H1 (cell line): ENCODE results near the gene SLC2A11. TPM values are rescaled to one million over a fixed set of nuclear protein-coding genes. Genes with fewer than 3 reads are reported as not detected.
"Not testable (repeated sequence)": the region's sequence is repeated elsewhere in the genome, so short reads cannot be mapped to it uniquely, and the experiment has no call there.

Experiments used
- CTCF ChIA-PET: fragments of 300-600 bp; sonication (Branson Sonifier 250); formaldehyde crosslinking; loops from one replicate; lab custom pipeline; 2021; ENCODE audit not compliant: partially characterized antibody; lab: Charles Lee
- POLR2A ChIA-PET: fragments of 300-600 bp; sonication (Branson Sonifier 250); formaldehyde crosslinking; loops from one replicate; lab custom pipeline; 2021; ENCODE audit warnings: inconsistent platforms; ENCODE audit not compliant: partially characterized antibody; lab: Charles Lee
- DNase-seq, 2 experiments: peaks; one replicate each; pipeline versions ENCODE4 v3.0.0 to v3.0.0-alpha.2; 2010 to 2022; ENCODE audit warnings: low spot score in 2 of 2, low read depth in 1 of 2, mixed read lengths in 1 of 2
- FAIRE-seq: peaks from 2 replicates; lab custom pipeline; 2011; peaks lifted over from hg19 to GRCh38; lab: Jason Lieb, UNC
- H2AFZ ChIP-seq: 2 replicates; pipeline ENCODE4 v1.8.1; 2012; ENCODE audit warnings: low read length, inconsistent platforms
- H2AK5ac ChIP-seq: 2 replicates; pipeline ENCODE4 v1.6.1; 2013; ENCODE audit warnings: low read depth, low read length
- H2BK120ac ChIP-seq: replicated peaks from 2 replicates; pipeline ENCODE3; 2013; ENCODE audit warnings: low read depth, low read length, inconsistent platforms
- H2BK12ac ChIP-seq: 2 replicates; pipeline ENCODE4 v1.6.1; 2013; ENCODE audit warnings: low read depth, low read length
- H2BK15ac ChIP-seq: 2 replicates; pipeline ENCODE4 v1.6.1; 2013; ENCODE audit warnings: low read length
- H2BK20ac ChIP-seq: 2 replicates; pipeline ENCODE4 v1.6.1; 2013; ENCODE audit warnings: low read length
- H2BK5ac ChIP-seq: 2 replicates; pipeline ENCODE4 v1.6.1; 2013; ENCODE audit warnings: low read depth, low read length
- H3K14ac ChIP-seq: 2 replicates; pipeline ENCODE4 v1.6.1; 2013; ENCODE audit warnings: inconsistent platforms; ENCODE audit not compliant: insufficient read length
- H3K18ac ChIP-seq: 2 replicates; pipeline ENCODE4 v1.6.1; 2013; ENCODE audit warnings: low read length; ENCODE audit errors: extremely low read depth
- H3K23ac ChIP-seq: 2 replicates; pipeline ENCODE4 v1.6.1; 2013; ENCODE audit warnings: inconsistent platforms; ENCODE audit not compliant: insufficient read length
- H3K23me2 ChIP-seq: 2 replicates; pipeline ENCODE4 v1.6.1; 2013; ENCODE audit warnings: low read depth, low read length
- H3K27ac ChIP-seq: 2 replicates; pipeline ENCODE4 v1.6.1; 2011; ENCODE audit warnings: low read depth, low read length, inconsistent platforms
- H3K27me3 ChIP-seq, 4 experiments: replicated peaks in 1 of 4; 1 replicate in 1 of 4; 2 replicates in 3 of 4; pipeline versions ENCODE4 v1.6.1 to v1.8.1; 2011 to 2013; ENCODE audit warnings: low read length in 3 of 4, mild to moderate bottlenecking in 3 of 4, inconsistent platforms in 2 of 4, mixed read lengths in 2 of 4, moderate library complexity in 1 of 4; ENCODE audit not compliant: control insufficient read depth in 3 of 4, insufficient read depth in 3 of 4; ENCODE audit errors: extremely low read depth in 1 of 4
- H3K36me3 ChIP-seq, 4 experiments: 2 replicates each; pipeline versions ENCODE4 v1.6.1 to v1.8.1; 2011 to 2013; ENCODE audit warnings: mild to moderate bottlenecking in 4 of 4, low read length in 3 of 4, moderate library complexity in 2 of 4, control low read depth in 1 of 4, inconsistent platforms in 1 of 4; ENCODE audit not compliant: insufficient read depth in 4 of 4, control insufficient read depth in 2 of 4
- H3K4ac ChIP-seq: replicated peaks from 2 replicates; pipeline ENCODE3; 2013; ENCODE audit warnings: low read length, low read depth, mixed read lengths, inconsistent platforms; ENCODE audit not compliant: insufficient read length
- H3K4me1 ChIP-seq, 4 experiments: replicated peaks in 1 of 4; 1 replicate in 1 of 4; 2 replicates in 3 of 4; pipeline versions ENCODE4 v1.6.1 to v1.8.1; 2011 to 2013; ENCODE audit warnings: low read length in 3 of 4, inconsistent platforms in 2 of 4, mixed read lengths in 1 of 4; ENCODE audit not compliant: insufficient read depth in 4 of 4, control insufficient read depth in 3 of 4
- H3K4me2 ChIP-seq, 2 experiments: 2 replicates each; pipeline versions ENCODE4 v1.6.1 to v1.8.1; 2011 to 2013; ENCODE audit warnings: low read depth in 2 of 2, low read length in 2 of 2, control low read depth in 1 of 2, inconsistent platforms in 1 of 2, mild to moderate bottlenecking in 1 of 2; ENCODE audit not compliant: insufficient read depth in 1 of 2
- H3K4me3 ChIP-seq, 4 experiments: fragments of 200-600, 300-600 bp in 1 of 4; sonication (generic), shearing (Covaris generic), sonication (Bioruptor Twin) in 1 of 4; 2 replicates each; pipeline versions ENCODE4 v1.5.1 to v1.8.1; 2011 to 2016; ENCODE audit warnings: low read length in 4 of 4, low read depth in 3 of 4, control low read depth in 2 of 4, inconsistent platforms in 2 of 4, mild to moderate bottlenecking in 2 of 4, mixed read lengths in 1 of 4, moderate library complexity in 1 of 4; ENCODE audit not compliant: insufficient read depth in 2 of 4; ENCODE audit errors: extremely low read depth in 1 of 4
- H3K56ac ChIP-seq: replicated peaks from 2 replicates; pipeline ENCODE3; 2013; ENCODE audit warnings: low read depth, mild to moderate bottlenecking, mixed read lengths, low read length, inconsistent platforms; ENCODE audit not compliant: insufficient read length
- H3K79me1 ChIP-seq: 2 replicates; pipeline ENCODE4 v1.6.1; 2013; ENCODE audit warnings: low read depth, low read length, control low read depth
- H3K79me2 ChIP-seq, 2 experiments: 2 replicates each; pipeline versions ENCODE4 v1.6.1 to v1.8.1; 2012 to 2013; ENCODE audit warnings: low read length in 2 of 2, mild to moderate bottlenecking in 2 of 2, inconsistent platforms in 1 of 2; ENCODE audit not compliant: insufficient read depth in 2 of 2, control insufficient read depth in 1 of 2
- H3K9ac ChIP-seq, 4 experiments: replicated peaks in 1 of 4; 1 replicate in 1 of 4; 2 replicates in 3 of 4; pipeline versions ENCODE4 v1.6.1 to v1.8.1; 2011 to 2013; ENCODE audit warnings: low read depth in 3 of 4, low read length in 3 of 4, control low read depth in 2 of 4, mild to moderate bottlenecking in 2 of 4, moderate library complexity in 2 of 4, inconsistent platforms in 1 of 4; ENCODE audit errors: extremely low read depth in 1 of 4
- H3K9me3 ChIP-seq, 2 experiments: 2 replicates each; pipeline versions ENCODE4 v1.6.1 to v1.8.1; 2012 to 2013; ENCODE audit warnings: mild to moderate bottlenecking in 2 of 2, moderate library complexity in 2 of 2, control low read depth in 1 of 2, inconsistent platforms in 1 of 2, low read depth in 1 of 2, low read length in 1 of 2, mixed read lengths in 1 of 2; ENCODE audit not compliant: insufficient read depth in 2 of 2
- H4K20me1 ChIP-seq, 2 experiments: replicated peaks in 1 of 2; 2 replicates each; pipeline versions ENCODE3 to v1.8.1; 2011 to 2013; ENCODE audit warnings: inconsistent platforms in 2 of 2, low read length in 2 of 2, mild to moderate bottlenecking in 1 of 2; ENCODE audit not compliant: insufficient read depth in 2 of 2, control insufficient read depth in 1 of 2
- H4K5ac ChIP-seq: 2 replicates; pipeline ENCODE4 v1.6.1; 2013; ENCODE audit warnings: low read length, low read depth, mixed read lengths, inconsistent platforms; ENCODE audit not compliant: insufficient read length
- H4K8ac ChIP-seq: 2 replicates; pipeline ENCODE4 v1.8.0; 2013; ENCODE audit warnings: mild to moderate bottlenecking, moderate library complexity, low read length, inconsistent platforms; ENCODE audit not compliant: insufficient read depth; ENCODE audit errors: extremely low read depth
- H4K91ac ChIP-seq: replicated peaks from 2 replicates; pipeline ENCODE3; 2013; ENCODE audit warnings: low read length, mixed read lengths, inconsistent platforms; ENCODE audit not compliant: insufficient read length
- WGBS, 2 experiments: shearing (Covaris generic) in 1 of 2; methylation state at CpG; one replicate each; pipeline versions ENCODE4 v1.1.6 to v1.1.7; 2013 to 2015; ENCODE audit warnings: low lambda C conversion rate in 2 of 2, mixed read lengths in 2 of 2, inconsistent platforms in 1 of 2, low coverage in 1 of 2, missing lambda C conversion rate in 1 of 2; ENCODE audit not compliant: insufficient replicate concordance in 2 of 2, insufficient coverage in 1 of 2, insufficient read length in 1 of 2; ENCODE audit errors: extremely low coverage in 1 of 2, missing lambda C conversion rate in 1 of 2; 5-methylcytosine and 5-hydroxymethylcytosine counted together
- polyA plus RNA-seq, 7 experiments: library from polyadenylated mRNA; depleted of rRNA in 3 of 7; stranded (reverse) in 5 of 7; unstranded in 2 of 7; fragments of >200 nt in 5 of 7; fragments of 200-250 nt in 2 of 7; gene quantifications; 1 replicate in 5 of 7; 2 replicates in 1 of 7; 4 replicates in 1 of 7; pipeline versions ENCODE4 v1.2.1 to v1.2.3, GENCODE V29; 2011 to 2013; ENCODE audit warnings: missing spikeins in 2 of 7, mixed read lengths in 2 of 7
- total RNA-seq: library from RNA; stranded (reverse); fragmentation: NEBNext Ultra II Directional; extraction: Animal tissue kit (Norgen Biotek cat#: 25700); gene quantifications from 2 replicates; pipeline ENCODE4 v1.2.1, GENCODE V29; 2021

The SLC2A11 gene
- total and polyA plus RNA-seq, 2 of the 8 experiments (the other 6 are each of a cell fraction or from before 2014, with no cell fraction given), result 10.7 to 12.5 TPM

GRCh38 chr22:23864499-23865154, 7.0 kb downstream of the SLC2A11 start:
- POLR2A ChIA-PET, result interaction anchor here (1.6 to 1.7 kb wide), 2 partner anchors 24 to 30 kb away, joined by 4 to 5 read pairs; partner anchors contain the start of gene MIF

More at GRCh38 chr22:23864499-23865154, 7.0 kb downstream of the SLC2A11 start:
- H4K20me1 ChIP-seq, H4K5ac ChIP-seq, H2BK15ac ChIP-seq, H3K18ac ChIP-seq, H2AK5ac ChIP-seq, H4K8ac ChIP-seq, H2BK5ac ChIP-seq, H3K23ac ChIP-seq, H3K4me1 ChIP-seq, H3K9me3 ChIP-seq, H3K23me2 ChIP-seq, H2AFZ ChIP-seq, H3K79me1 ChIP-seq, H3K4me2 ChIP-seq, H3K14ac ChIP-seq, DNase-seq, H3K79me2 ChIP-seq, H3K9ac ChIP-seq, H3K27me3 ChIP-seq, H3K27ac ChIP-seq, H2BK12ac ChIP-seq, H2BK20ac ChIP-seq, H2BK120ac ChIP-seq, H3K4me3 ChIP-seq, FAIRE-seq, H3K4ac ChIP-seq, H3K56ac ChIP-seq, H4K91ac ChIP-seq: not testable (repeated sequence)
- CTCF ChIA-PET, result interaction anchor here (0.6 to 4.1 kb wide), 10 partner anchors 9 to 308 kb away, joined by 3 to 18 read pairs (median 3); partner anchors contain the start of gene MIF
- peaks cover 0 to 11% (median 3%) of the 10 kb centered on the region in 4 experiments; a peak in 4 of 8 replicates for H3K36me3 ChIP-seq
- 92% methylated on average over 11 of the region's 11 CpGs; no CpG with 5 or more reads in 1 of the 2 experiments for WGBS, 2 experiments
